Measurements from ENCODE around the gene NEUROG1.
"Not testable (repeated sequence)": the region's sequence is repeated elsewhere in the genome, so short reads cannot be mapped to it uniquely, and the experiment has no call there.

NEUROG1 gene

GRCh38 chr5:135537271-135537670 lies 1.5 kb upstream of the NEUROG1 start:
- H3K4me3 ChIP-seq (ENCODE audit: low read depth, low read length), result no peak overlapping the region
- TF ChIP-seq CTCF (IDR thresholded peaks at IDR 0.05; ENCODE audit: low read depth, low read length), result no peak

- H3K4me3 ChIP-seq (ENCODE audit: low read depth, low read length), result no peak overlapping the region
- no peak for TF ChIP-seq CTCF (IDR thresholded peaks at IDR 0.05; ENCODE audit: low read depth, low read length)
These were observed 344 bp downstream of the NEUROG1 start for GRCh38 chr5:135535420-135535819.

GRCh38 chr5:135534609-135535419 lies 950 bp downstream of the NEUROG1 start:
- no peak for TF ChIP-seq CTCF (IDR thresholded peaks at IDR 0.05; ENCODE audit: low read depth, low read length)

GRCh38 chr5:135533794-135534193 lies 2.0 kb downstream of the NEUROG1 start:
- no peak for TF ChIP-seq CTCF (IDR thresholded peaks at IDR 0.05; ENCODE audit: low read depth, low read length)
- H3K4me3 ChIP-seq (ENCODE audit: low read depth, low read length), result no peak overlapping the region

More at GRCh38 chr5:135534609-135535419, 950 bp downstream of the NEUROG1 start:
- H3K4me3 ChIP-seq (ENCODE audit: low read depth, low read length), result no peak overlapping the region

GRCh38 chr5:135533334-135533733 lies 2.4 kb downstream of the NEUROG1 start:
- TF ChIP-seq CTCF (IDR thresholded peaks at IDR 0.05; ENCODE audit: low read depth, low read length), result no peak
- no peak overlapping the region for H3K4me3 ChIP-seq (ENCODE audit: low read depth, low read length)

- not testable (repeated sequence) for H3K4me3 ChIP-seq (ENCODE audit: low read depth, low read length)
These were observed 6.2 kb downstream of the NEUROG1 start for GRCh38 chr5:135529576-135529975.

- H3K4me3 ChIP-seq (ENCODE audit: low read depth, low read length), result no peak overlapping the region
- no peak for TF ChIP-seq CTCF (IDR thresholded peaks at IDR 0.05; ENCODE audit: low read depth, low read length)
These were observed 8.8 kb downstream of the NEUROG1 start for GRCh38 chr5:135526924-135527323.

GRCh38 chr5:135521964-135522363 lies 13.8 kb downstream of the NEUROG1 start:
- H3K4me3 ChIP-seq (ENCODE audit: low read depth, low read length), result no peak overlapping the region
- no peak for TF ChIP-seq CTCF (IDR thresholded peaks at IDR 0.05; ENCODE audit: low read depth, low read length)

Data from WI38 (cell line).